SK-N-SH (cell line): Measurements from ENCODE around the gene NEAT1. TPM values are rescaled to one million over a fixed set of nuclear protein-coding genes. Genes with fewer than 3 reads are reported as not detected.

ENCODE experiments used
- CTCF ChIA-PET: fragments of 300-600, 350-600 bp; formaldehyde crosslinking; extraction: SDS; loops from one replicate; lab custom pipeline; 2021; lab: Yijun Ruan, JAX
- POLR2A ChIA-PET: fragments of 350-600 bp; sonication (Branson Sonifier 250); formaldehyde crosslinking; extraction: SDS; loops from one replicate; lab custom pipeline; 2020; ENCODE audit warnings: antibody characterized with exemption, inconsistent platforms; lab: Yijun Ruan, JAX
- DNase-seq: peaks from one replicate; pipeline ENCODE4 v3.0.0; 2012
- H2AFZ ChIP-seq: fragments of 200-600 bp; sonication (generic); 2 replicates; pipeline ENCODE4 v1.8.1; 2016; ENCODE audit warnings: antibody characterized with exemption, mild to moderate bottlenecking, low read depth
- H3F3A ChIP-seq: fragments of 200-600 bp; sonication (generic); replicated peaks from 2 replicates; pipeline ENCODE3; 2016; ENCODE audit warnings: antibody characterized with exemption, mild to moderate bottlenecking; ENCODE audit not compliant: insufficient read depth
- H3K27ac ChIP-seq, 2 experiments: fragments of 200-500 bp in 1 of 2; fragments of 200-600 bp in 1 of 2; sonication (Bioruptor generic) in 1 of 2; sonication (generic), shearing (Covaris generic) in 1 of 2; 2 replicates each; pipeline versions ENCODE4 v1.5.1 to v1.6.1; 2014 to 2016; ENCODE audit warnings: low read depth in 2 of 2, inconsistent platforms in 1 of 2, low read length in 1 of 2, mild to moderate bottlenecking in 1 of 2, mixed read lengths in 1 of 2
- H3K27me3 ChIP-seq: fragments of 200-600 bp; sonication (generic), shearing (Covaris generic); 2 replicates; pipeline ENCODE4 v1.6.1; 2016; ENCODE audit warnings: mixed run types; ENCODE audit not compliant: insufficient read depth
- H3K36me3 ChIP-seq, 2 experiments: fragments of 200-500 bp in 1 of 2; fragments of 200-600 bp in 1 of 2; sonication (Bioruptor generic) in 1 of 2; sonication (generic) in 1 of 2; replicated peaks in 1 of 2; 2 replicates each; pipeline versions ENCODE3 to v1.5.1; 2014 to 2016; ENCODE audit warnings: low read length in 1 of 2, mild to moderate bottlenecking in 1 of 2; ENCODE audit not compliant: insufficient read depth in 2 of 2, control insufficient read depth in 1 of 2
- H3K4me1 ChIP-seq, 2 experiments: fragments of 200-500 bp in 1 of 2; fragments of 200-600 bp in 1 of 2; sonication (Bioruptor generic) in 1 of 2; sonication (generic), shearing (Covaris generic) in 1 of 2; 2 replicates each; pipeline versions ENCODE4 v1.5.1 to v1.6.1; 2014 to 2016; ENCODE audit warnings: low read depth in 1 of 2, low read length in 1 of 2, mixed run types in 1 of 2; ENCODE audit not compliant: insufficient read depth in 2 of 2, control insufficient read depth in 1 of 2
- H3K4me2 ChIP-seq: fragments of 200-600 bp; sonication (generic), shearing (Covaris generic); 2 replicates; pipeline ENCODE4 v1.6.1; 2017; ENCODE audit warnings: mixed run types
- H3K4me3 ChIP-seq, 2 experiments: fragments of 200-500 bp in 1 of 2; fragments of 200-600 bp in 1 of 2; sonication (Bioruptor generic) in 1 of 2; sonication (generic), shearing (Covaris generic) in 1 of 2; 2 replicates each; pipeline versions ENCODE4 v1.5.1 to v1.8.1; 2014 to 2016; ENCODE audit warnings: low read depth in 2 of 2, inconsistent platforms in 1 of 2, low read length in 1 of 2, mild to moderate bottlenecking in 1 of 2, mixed read lengths in 1 of 2, moderate library complexity in 1 of 2
- H3K79me2 ChIP-seq: fragments of 200-600 bp; sonication (generic); 2 replicates; pipeline ENCODE4 v1.8.1; 2017; ENCODE audit warnings: mild to moderate bottlenecking; ENCODE audit not compliant: insufficient read depth
- H3K9ac ChIP-seq: fragments of 200-600 bp; sonication (generic); 2 replicates; pipeline ENCODE4 v1.6.1; 2017; ENCODE audit warnings: mixed run types
- H3K9me2 ChIP-seq: fragments of 200-600 bp; sonication (generic); 2 replicates; pipeline ENCODE4 v1.6.1; 2017; ENCODE audit warnings: mixed run types
- H3K9me3 ChIP-seq: fragments of 200-600 bp; sonication (generic); 2 replicates; pipeline ENCODE4 v1.6.1; 2017; ENCODE audit warnings: mixed run types, mild to moderate bottlenecking, moderate library complexity
- H4K20me1 ChIP-seq: fragments of 200-600 bp; sonication (generic); 2 replicates; pipeline ENCODE4 v1.6.1; 2017; ENCODE audit warnings: mild to moderate bottlenecking, mixed run types; ENCODE audit not compliant: insufficient read depth
- CTCF ChIP-seq: fragments of 200-600 bp; sonication (generic); IDR thresholded peaks from 2 replicates; pipeline ENCODE4 v1.6.1; 2017; ENCODE audit warnings: antibody characterized with exemption, mild to moderate bottlenecking, moderate library complexity
- FOSL2 ChIP-seq: IDR thresholded peaks from 2 replicates; pipeline ENCODE4 v1.4.0; 2012; ENCODE audit warnings: low read depth, mild to moderate bottlenecking, moderate library complexity, borderline replicate concordance
- FOXJ3 ChIP-seq: sonication (generic); formaldehyde crosslinking; IDR thresholded peaks from 2 replicates; pipeline ENCODE4 v1.5.1; 2020; ENCODE audit warnings: mild to moderate bottlenecking, missing genetic modification reagents
- FOXM1 ChIP-seq: IDR thresholded peaks from 2 replicates; pipeline ENCODE4 v1.4.0; 2012; ENCODE audit warnings: low read depth, mild to moderate bottlenecking
- GABPA ChIP-seq: IDR thresholded peaks from 2 replicates; pipeline ENCODE4 v1.4.0; 2012; ENCODE audit warnings: low read depth, mild to moderate bottlenecking
- JUND ChIP-seq: IDR thresholded peaks from 2 replicates; pipeline ENCODE4 v1.4.0; 2012
- MAX ChIP-seq: IDR thresholded peaks from 2 replicates; pipeline ENCODE4 v1.4.0; 2012; ENCODE audit warnings: low read depth
- MEF2A ChIP-seq: IDR thresholded peaks from 2 replicates; pipeline ENCODE4 v1.4.0; 2012; ENCODE audit warnings: low read depth, borderline replicate concordance
- RAD21 ChIP-seq: IDR thresholded peaks from 2 replicates; pipeline ENCODE4 v1.6.1; 2012; ENCODE audit warnings: mild to moderate bottlenecking, low read length
- RCOR1 ChIP-seq: fragments of 150-350 bp; IDR thresholded peaks from 2 replicates; pipeline ENCODE4 v1.6.1; 2017; ENCODE audit warnings: antibody characterized with exemption, low read length
- RXRA ChIP-seq: IDR thresholded peaks from 2 replicates; pipeline ENCODE4 v1.4.0; 2012; ENCODE audit warnings: low read depth, mild to moderate bottlenecking, borderline replicate concordance
- SIN3A ChIP-seq: IDR thresholded peaks from 2 replicates; pipeline ENCODE4 v1.6.1; 2012; ENCODE audit warnings: low read depth, mild to moderate bottlenecking, low read length, moderate library complexity, borderline replicate concordance
- USF1 ChIP-seq: IDR thresholded peaks from 2 replicates; pipeline ENCODE4 v1.4.0; 2012; ENCODE audit warnings: low read depth, borderline replicate concordance
- USF2 ChIP-seq: fragments of 150-350 bp; IDR thresholded peaks from 2 replicates; pipeline ENCODE4 v1.6.1; 2017; ENCODE audit warnings: antibody characterized with exemption, low read length, low read depth, borderline replicate concordance
- ZBTB33 ChIP-seq: IDR thresholded peaks from 2 replicates; pipeline ENCODE4 v1.4.0; 2012; ENCODE audit warnings: low read depth, borderline replicate concordance
- WGBS: methylation state at CpG from one replicate; pipeline ENCODE4 v1.1.6; 2017; ENCODE audit warnings: low lambda C conversion rate; 5-methylcytosine and 5-hydroxymethylcytosine counted together
- polyA plus RNA-seq, 3 experiments: library from polyadenylated mRNA; depleted of rRNA; stranded (reverse); fragments of >200 nt; gene quantifications; 2 replicates each; pipeline ENCODE4 v1.2.3, GENCODE V29; 2012

The NEAT1 gene
- polyA plus RNA-seq, 1 of the 3 experiments (the other 2 are of a cell fraction) = 435 TPM

GRCh38 chr11:65473278-65473860, 50.8 kb downstream of the NEAT1 start:
- Histone ChIP-seq H3K9me2 (no peaks in the 10 kb centered on the region), H3K9me3 (no peaks in the 10 kb centered on the region), H3K4me1 (peaks cover 18 to 19% of the 10 kb centered on the region in 2 experiments; a peak in 3 of 4 replicates), H3K9ac (no peak overlapping the region; the same call in 1 of the 2 replicates), H3K79me2 (peaks cover 95% of the 10 kb centered on the region), H3K36me3 (no peaks in the 10 kb centered on the region), H3K27ac (peak overlapping the region in 1 of 2 experiments; percentile 99; a peak in 2 of 4 replicates), H4K20me1 (no peaks in the 10 kb centered on the region), H3K4me2 (no peak overlapping the region), H3F3A (peaks cover 45% of the 10 kb centered on the region), H3K4me3 (no peak overlapping the region), H2AFZ (no peak overlapping the region), H3K27me3 (no peaks in the 10 kb centered on the region)
- POLR2A ChIA-PET = interaction anchor here (3.0 to 13.9 kb wide), 2 partner anchors 25 to 49 kb away, joined by 7 to 591 read pairs; partner anchors contain the start of gene MALAT1
- CTCF ChIA-PET = interaction anchor here (0.9 to 3.1 kb wide), 4 partner anchors 12 to 38 kb away, joined by 3 to 29 read pairs (median 7); no protein-coding TSS in a partner anchor
- TF ChIP-seq GABPA (no peak), USF1 (no peak), RCOR1 (no peak), MAX (no peak), ZBTB33 (no peak), FOSL2 (no peak), CTCF (no peak), RXRA (no peak), RAD21 (no peak), MEF2A (no peak), FOXM1 (no peak), USF2 (no peak), JUND (no peak), SIN3A (no peak), FOXJ3 (CRISPR knock-in tag) (no peak)
- WGBS = 81% methylated on average over 7 of the region's 7 CpGs
- no peak for DNase-seq
